IMR-90 (cell line): ENCODE measurements around the gene ZNF718.
"Not testable (repeated sequence)": the region's sequence is repeated elsewhere in the genome, so short reads cannot be mapped to it uniquely, and the experiment has no call there.

Experiments used
- BHLHE40 ChIP-seq: fragments of 150-350 bp; IDR thresholded peaks from 2 replicates; pipeline ENCODE4 v1.6.1; 2016; ENCODE audit warnings: mild to moderate bottlenecking, low read depth, low read length
- CEBPB ChIP-seq: IDR thresholded peaks from 2 replicates; pipeline ENCODE4 v1.6.1; 2012; ENCODE audit warnings: low read depth, low read length, improper control_type of control experiment
- CTCF ChIP-seq: conservative IDR thresholded peaks from 2 replicates; pipeline ENCODE4 v1.5.1; 2012; ENCODE audit warnings: mild to moderate bottlenecking, low read depth, low read length, improper control_type of control experiment
- MAFK ChIP-seq: IDR thresholded peaks from 2 replicates; pipeline ENCODE4 v1.6.1; 2012; ENCODE audit warnings: low read depth, low read length, improper control_type of control experiment
- MAZ ChIP-seq: IDR thresholded peaks from 2 replicates; pipeline ENCODE4 v1.6.1; 2012; ENCODE audit warnings: low read depth, mild to moderate bottlenecking, low read length, improper control_type of control experiment, moderate library complexity, borderline replicate concordance
- POLR2A ChIP-seq: IDR thresholded peaks from 2 replicates; pipeline ENCODE4 v1.6.1; 2012; ENCODE audit warnings: mild to moderate bottlenecking, low read depth, low read length
- RAD21 ChIP-seq: IDR thresholded peaks from 2 replicates; pipeline ENCODE4 v1.6.1; 2012; ENCODE audit warnings: low read length, improper control_type of control experiment
- RFX5 ChIP-seq: IDR thresholded peaks from 2 replicates; pipeline ENCODE4 v1.8.0; 2012; ENCODE audit warnings: low read depth, mild to moderate bottlenecking, low read length, moderate library complexity
- SMC3 ChIP-seq: fragments of 150-350 bp; IDR thresholded peaks from 2 replicates; pipeline ENCODE4 v1.6.1; 2016; ENCODE audit warnings: low read depth, mild to moderate bottlenecking, antibody characterized with exemption, low read length, moderate library complexity
- TF ChIP-seq, protein P1 (sequence below): fragments of 150-350 bp; IDR thresholded peaks from 2 replicates; pipeline ENCODE4 v1.6.1; 2017; ENCODE audit warnings: mild to moderate bottlenecking, antibody characterized with exemption, low read length, low read depth
- TF ChIP-seq, protein P2 (sequence below): fragments of 150-350 bp; IDR thresholded peaks from 2 replicates; pipeline ENCODE4 v1.6.1; 2016; ENCODE audit warnings: low read depth, mild to moderate bottlenecking, low read length, moderate library complexity, borderline replicate concordance

DNA sequence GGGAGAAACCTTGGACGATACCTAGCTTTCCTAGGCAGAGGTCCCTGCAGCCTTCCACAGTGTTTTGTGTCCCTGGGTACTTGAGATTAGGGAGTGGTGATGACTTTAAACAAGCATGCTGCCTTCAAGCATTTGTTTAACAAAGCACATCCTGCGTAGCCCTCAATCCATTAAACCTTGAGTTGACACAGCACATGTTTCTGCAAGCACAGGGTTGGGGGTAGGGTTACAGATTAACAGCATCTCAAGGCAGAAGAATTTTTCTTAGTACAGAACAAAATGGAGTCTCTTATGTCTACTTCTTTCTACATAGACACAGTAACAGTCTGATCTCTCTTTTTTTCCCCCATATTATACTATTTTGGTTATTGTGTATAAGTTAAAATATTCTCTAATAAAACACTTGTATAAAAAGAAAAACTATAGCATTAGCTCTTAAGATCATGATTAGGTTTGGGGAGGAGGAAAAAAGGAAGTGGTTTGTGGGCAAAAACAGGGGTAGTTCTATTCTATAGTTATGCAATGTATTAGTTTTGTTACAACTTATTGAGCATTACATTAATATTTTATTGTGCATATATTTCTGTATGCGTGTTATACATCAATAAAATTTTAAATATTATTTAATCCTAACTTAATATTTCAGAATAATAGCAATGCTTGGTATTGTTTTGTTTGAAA is 84.3 kb downstream of the ZNF718 start:
- TF ChIP-seq MAFK, CTCF, MAZ, CEBPB, SMC3, POLR2A, BHLHE40, RAD21, RFX5: not testable (repeated sequence)
- TF ChIP-seq, protein P1, sequence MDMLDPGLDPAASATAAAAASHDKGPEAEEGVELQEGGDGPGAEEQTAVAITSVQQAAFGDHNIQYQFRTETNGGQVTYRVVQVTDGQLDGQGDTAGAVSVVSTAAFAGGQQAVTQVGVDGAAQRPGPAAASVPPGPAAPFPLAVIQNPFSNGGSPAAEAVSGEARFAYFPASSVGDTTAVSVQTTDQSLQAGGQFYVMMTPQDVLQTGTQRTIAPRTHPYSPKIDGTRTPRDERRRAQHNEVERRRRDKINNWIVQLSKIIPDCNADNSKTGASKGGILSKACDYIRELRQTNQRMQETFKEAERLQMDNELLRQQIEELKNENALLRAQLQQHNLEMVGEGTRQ = not testable (repeated sequence)
- TF ChIP-seq, protein P2, sequence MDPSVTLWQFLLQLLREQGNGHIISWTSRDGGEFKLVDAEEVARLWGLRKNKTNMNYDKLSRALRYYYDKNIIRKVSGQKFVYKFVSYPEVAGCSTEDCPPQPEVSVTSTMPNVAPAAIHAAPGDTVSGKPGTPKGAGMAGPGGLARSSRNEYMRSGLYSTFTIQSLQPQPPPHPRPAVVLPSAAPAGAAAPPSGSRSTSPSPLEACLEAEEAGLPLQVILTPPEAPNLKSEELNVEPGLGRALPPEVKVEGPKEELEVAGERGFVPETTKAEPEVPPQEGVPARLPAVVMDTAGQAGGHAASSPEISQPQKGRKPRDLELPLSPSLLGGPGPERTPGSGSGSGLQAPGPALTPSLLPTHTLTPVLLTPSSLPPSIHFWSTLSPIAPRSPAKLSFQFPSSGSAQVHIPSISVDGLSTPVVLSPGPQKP = not testable (repeated sequence)
